Ovary (tissue), 9 donors: ENCODE data around the gene CCR9. TPM values are rescaled to one million over a fixed set of nuclear protein-coding genes. Genes with fewer than 3 reads are reported as not detected.
"Not testable (repeated sequence)": the region's sequence is repeated elsewhere in the genome, so short reads cannot be mapped to it uniquely, and the experiment has no call there.

Source experiments
- DNase-seq, 5 donors: peaks; one replicate each; pipeline ENCODE4 v3.0.0-alpha.2; 2019 to 2020
- H3K27ac ChIP-seq, 2 donors: fragments of 200-600 bp; one replicate each; pipeline versions ENCODE4 v1.5.1 to v1.8.0; 2019 to 2022
- H3K27me3 ChIP-seq: fragments of 200-600 bp; one replicate; pipeline ENCODE4 v1.8.0; 2022
- H3K36me3 ChIP-seq: fragments of 200-600 bp; sonication (generic); one replicate; pipeline ENCODE4 v1.5.1; 2019
- H3K4me1 ChIP-seq: one replicate; pipeline ENCODE4 v1.8.1; 2013; ENCODE audit warnings: mild to moderate bottlenecking, moderate library complexity; ENCODE audit not compliant: insufficient read depth
- H3K4me3 ChIP-seq: fragments of 200-600 bp; sonication (generic); one replicate; pipeline ENCODE4 v1.5.1; 2017
- H3K9me3 ChIP-seq, 2 donors: fragments of 200-600 bp in 1 of 2; sonication (generic) in 1 of 2; one replicate each; pipeline versions ENCODE4 v1.5.1 to v1.8.1; 2013 to 2019; ENCODE audit warnings: mild to moderate bottlenecking in 1 of 2, moderate library complexity in 1 of 2
- CTCF ChIP-seq, 3 donors: fragments of 450-650 bp in 2 of 3; fragments of 200-600 bp in 1 of 3; IDR thresholded peaks; one replicate each; pipeline versions ENCODE4 v1.5.1 to v1.8.0; 2016 to 2022; ENCODE audit warnings: antibody characterized with exemption in 3 of 3, mild to moderate bottlenecking in 1 of 3
- EP300 ChIP-seq: sonication (generic); formaldehyde crosslinking; IDR thresholded peaks from one replicate; pipeline ENCODE4 v1.6.1; 2017; ENCODE audit warnings: antibody characterized with exemption
- POLR2A ChIP-seq: fragments of 450-650 bp; IDR thresholded peaks from one replicate; pipeline ENCODE4 v1.6.1; 2017; ENCODE audit warnings: antibody characterized with exemption, mild to moderate bottlenecking, moderate library complexity
- WGBS, 3 donors: extraction: QIAGEN DNeasy Blood & Tissue Kit in 1 of 3; methylation state at CpG; one replicate each; pipeline versions ENCODE4 v1.1.5 to v1.1.7; 2013 to 2017; 5-methylcytosine and 5-hydroxymethylcytosine counted together
- intact Hi-C, 4 donors: fragments of 100-400 bp; cut with DNase I; formaldehyde crosslinking; loops; one replicate each; pipeline versions ENCODE4 v1.11.0 to v1.15.1; 2022 to 2023
- polyA plus RNA-seq, 2 donors: library from polyadenylated mRNA; stranded (reverse); fragments of 200-250 nt in 1 of 2; fragments of 350-450 nt in 1 of 2; fragmentation: Illumina TruSeq in 1 of 2; extraction: RNeasy Lipid Tissue Mini Kit (QIAGEN cat#74804) in 1 of 2; gene quantifications; one replicate each; pipeline ENCODE4 v1.2.3, GENCODE V29; 2013 to 2014
- total RNA-seq, 7 donors: library from RNA; depleted of rRNA in 2 of 7; stranded (reverse); fragments of >200 nt in 2 of 7; fragmentation: NEBNext Ultra II Directional in 3 of 7; extraction: Animal tissue kit (Norgen Biotek cat#: 25700) in 3 of 7; gene quantifications; one replicate each; pipeline versions ENCODE4 v1.1.0 to v1.2.4, GENCODE V29; 2016 to 2023
- donor health status: DM: no; HTN: no; CAD: no; lungs with moderate emphysema.
- donor health status: DM: no; HTN: no; CAD: no.
- donor health status: Bipolar disorder and iron deficiency.
- donor health status: DM: yes; HTN: yes; CAD: no.
- donor health status: DM: no; HTN: no; CAD: no.
- donor health status: DM: yes; HTN: yes; CAD: no.

Gene CCR9
- total and polyA plus RNA-seq, 9 donors = 0.05 to 0.24 (median 0.09) TPM; not detected in 5

GRCh38 chr3:45842851-45843625 lies 43.3 kb upstream of the CCR9 start:
- peaks cover 1% of the 10 kb centered on the region for H3K4me1 ChIP-seq
- H3K9me3 ChIP-seq = no peaks in the 10 kb centered on the region
- intact Hi-C loops = no loop called here
- no peak overlapping the region for H3K4me3 ChIP-seq
- H3K27me3 ChIP-seq = no peaks in the 10 kb centered on the region
- no peaks in the 10 kb centered on the region for H3K36me3 ChIP-seq
- DNase-seq = no peak
- 81 to 85% (median 83%) methylated on average over 9 of the region's 9 CpGs for WGBS, 3 donors
- TF ChIP-seq EP300 (no peak), CTCF (IDR thresholded peaks at IDR 0.05) (no peak), POLR2A (no peak)
- no peak overlapping the region for H3K27ac ChIP-seq

- Histone ChIP-seq H3K9me3 (no peaks in the 10 kb centered on the region), H3K4me1 (peaks cover 1% of the 10 kb centered on the region), H3K27me3 (no peaks in the 10 kb centered on the region), H3K36me3 (no peaks in the 10 kb centered on the region), H3K4me3 (no peak overlapping the region), H3K27ac (no peak overlapping the region)
- 85 to 89% (median 88%) methylated on average over 1 of the region's 1 CpG for WGBS, 3 donors
- DNase-seq = no peak
- intact Hi-C loops = no loop called here
- TF ChIP-seq POLR2A (no peak), CTCF (IDR thresholded peaks at IDR 0.05) (no peak), EP300 (no peak)
Measured at GRCh38 chr3:45844616-45845015, 41.7 kb upstream of the CCR9 start.

- Histone ChIP-seq H3K4me3 (no peak overlapping the region), H3K36me3 (no peaks in the 10 kb centered on the region), H3K9me3 (no peaks in the 10 kb centered on the region), H3K27ac (no peak overlapping the region), H3K27me3 (no peaks in the 10 kb centered on the region), H3K4me1 (no peaks in the 10 kb centered on the region)
- no peak for DNase-seq
- no peak for TF ChIP-seq EP300
- TF ChIP-seq POLR2A = no peak
- TF ChIP-seq CTCF (IDR thresholded peaks at IDR 0.05) = no peak
- intact Hi-C loops = no loop called here
- WGBS, 3 donors = 55 to 76% (median 70%) methylated on average over 1 of the region's 1 CpG
Measured at GRCh38 chr3:45848392-45848791, 38.0 kb upstream of the CCR9 start.

GRCh38 chr3:45852828-45853227 lies 33.5 kb upstream of the CCR9 start:
- TF ChIP-seq EP300 = no peak
- no peak for TF ChIP-seq POLR2A
- no peak for TF ChIP-seq CTCF (IDR thresholded peaks at IDR 0.05)
- DNase-seq = no peak
- no peaks in the 10 kb centered on the region for H3K4me1 ChIP-seq
- 82 to 88% (median 86%) methylated on average over 2 of the region's 2 CpGs for WGBS, 3 donors
- H3K4me3 ChIP-seq = no peak overlapping the region
- no peaks in the 10 kb centered on the region for H3K9me3 ChIP-seq
- H3K36me3 ChIP-seq = no peaks in the 10 kb centered on the region
- H3K27ac ChIP-seq = no peak overlapping the region
- intact Hi-C loops = no loop called here
- no peaks in the 10 kb centered on the region for H3K27me3 ChIP-seq

GRCh38 chr3:45856323-45856722 lies 30.0 kb upstream of the CCR9 start:
- DNase-seq, H3K36me3 ChIP-seq, H3K4me3 ChIP-seq, H3K27me3 ChIP-seq, H3K9me3 ChIP-seq, intact Hi-C loops, H3K27ac ChIP-seq, H3K4me1 ChIP-seq: not testable (repeated sequence)
- 93 to 95% (median 93%) methylated on average over 1 of the region's 1 CpG for WGBS, 3 donors

GRCh38 chr3:45857024-45857423 lies 29.3 kb upstream of the CCR9 start:
- intact Hi-C loops, H3K36me3 ChIP-seq, H3K27ac ChIP-seq, H3K9me3 ChIP-seq, H3K27me3 ChIP-seq, DNase-seq, H3K4me1 ChIP-seq, H3K4me3 ChIP-seq: not testable (repeated sequence)
- 85 to 97% (median 91%) methylated on average over 2 of the region's 2 CpGs for WGBS, 3 donors
